GM10248 (cell line): ENCODE measurements around the gene DCBLD1.

Source experiments
- CTCF ChIA-PET: fragments of 300-600 bp; sonication (Branson Sonifier 250); formaldehyde crosslinking; extraction: SDS; loops from one replicate; lab custom pipeline; 2021; ENCODE audit warnings: antibody characterized with exemption; lab: Yijun Ruan, JAX
- POLR2A ChIA-PET: fragments of 350-650 bp; sonication (Branson Sonifier 250); formaldehyde crosslinking; extraction: SDS; loops from one replicate; lab custom pipeline; 2020; ENCODE audit warnings: antibody characterized with exemption; lab: Yijun Ruan, JAX
- DNase-seq: peaks from one replicate; pipeline ENCODE4 v3.0.0; 2012; ENCODE audit errors: extremely low spot score
- TF ChIP-seq, protein P1 (sequence below): IDR thresholded peaks from 2 replicates; pipeline ENCODE4 v1.5.1; 2012; ENCODE audit warnings: mild to moderate bottlenecking, low read depth; ENCODE audit errors: extremely low read depth, missing control alignments, control extremely low read depth

The DCBLD1 gene

DNA sequence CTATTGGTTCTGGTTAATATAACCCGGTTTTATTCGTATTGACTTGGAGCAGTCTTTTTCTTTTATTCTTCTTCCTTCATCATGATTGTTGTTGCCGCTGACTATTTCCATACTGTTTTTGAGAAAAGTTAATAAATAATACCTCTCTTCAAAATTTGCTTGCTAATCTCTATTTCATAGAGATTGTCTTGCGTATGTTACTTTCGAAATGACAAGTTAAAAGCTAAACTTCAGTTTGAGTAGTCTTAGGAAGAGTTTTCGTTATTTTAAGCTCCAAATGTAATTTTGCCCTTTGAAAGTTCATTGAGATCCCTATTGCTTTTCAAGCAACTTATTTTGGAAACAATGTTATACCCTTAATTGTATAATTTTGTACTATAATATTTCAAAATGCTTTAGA, 36.4 kb downstream of the DCBLD1 start:
- TF ChIP-seq, protein P1, sequence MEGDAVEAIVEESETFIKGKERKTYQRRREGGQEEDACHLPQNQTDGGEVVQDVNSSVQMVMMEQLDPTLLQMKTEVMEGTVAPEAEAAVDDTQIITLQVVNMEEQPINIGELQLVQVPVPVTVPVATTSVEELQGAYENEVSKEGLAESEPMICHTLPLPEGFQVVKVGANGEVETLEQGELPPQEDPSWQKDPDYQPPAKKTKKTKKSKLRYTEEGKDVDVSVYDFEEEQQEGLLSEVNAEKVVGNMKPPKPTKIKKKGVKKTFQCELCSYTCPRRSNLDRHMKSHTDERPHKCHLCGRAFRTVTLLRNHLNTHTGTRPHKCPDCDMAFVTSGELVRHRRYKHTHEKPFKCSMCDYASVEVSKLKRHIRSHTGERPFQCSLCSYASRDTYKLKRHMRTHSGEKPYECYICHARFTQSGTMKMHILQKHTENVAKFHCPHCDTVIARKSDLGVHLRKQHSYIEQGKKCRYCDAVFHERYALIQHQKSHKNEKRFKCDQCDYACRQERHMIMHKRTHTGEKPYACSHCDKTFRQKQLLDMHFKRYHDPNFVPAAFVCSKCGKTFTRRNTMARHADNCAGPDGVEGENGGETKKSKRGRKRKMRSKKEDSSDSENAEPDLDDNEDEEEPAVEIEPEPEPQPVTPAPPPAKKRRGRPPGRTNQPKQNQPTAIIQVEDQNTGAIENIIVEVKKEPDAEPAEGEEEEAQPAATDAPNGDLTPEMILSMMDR = no peak
- POLR2A ChIA-PET = no interaction called here

DNA sequence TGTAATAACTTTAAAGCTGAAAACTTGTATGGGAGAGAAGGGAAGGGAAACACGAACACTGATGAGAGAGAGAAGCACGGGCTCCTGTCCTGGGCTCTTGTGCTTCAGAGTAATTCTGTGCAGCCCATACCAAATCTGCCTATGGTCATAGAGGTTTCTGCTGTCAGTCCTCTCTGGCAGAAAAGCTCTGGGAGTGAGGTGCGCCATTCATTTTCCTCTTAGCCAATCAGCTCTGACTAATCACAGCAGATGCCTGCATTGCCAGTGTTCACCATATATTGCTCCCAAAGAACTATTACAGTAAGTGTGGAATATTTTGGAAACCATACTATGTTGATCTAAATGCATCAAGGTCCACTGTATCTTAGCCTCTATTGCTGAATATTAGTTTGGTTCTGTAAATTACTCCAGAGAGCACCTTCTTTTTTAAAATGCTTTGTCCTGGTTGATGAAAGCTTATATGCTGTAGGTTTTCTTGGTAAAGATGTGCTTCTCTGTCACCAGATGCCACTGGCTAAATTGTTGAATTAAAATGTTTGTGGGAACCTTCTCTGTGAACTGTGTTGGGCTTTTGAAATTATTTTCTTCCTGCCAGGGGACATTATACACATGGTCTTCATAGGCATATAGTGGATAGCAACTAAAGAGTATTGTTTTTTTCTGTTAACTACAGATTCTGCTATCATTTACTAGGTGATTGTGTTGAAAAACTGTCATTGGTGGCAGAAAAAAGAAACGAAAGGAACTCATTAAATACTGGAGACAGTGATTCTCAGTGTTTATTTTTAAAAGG, 38.3 kb downstream of the DCBLD1 start:
- ChIA-PET CTCF (interaction anchor here (1.0 to 1.4 kb wide), 4 partner anchors 16 to 71 kb away, joined by 3 to 4 read pairs (median 3); no protein-coding TSS in a partner anchor), POLR2A (no interaction called here)
- DNase-seq = no peak
- TF ChIP-seq, protein P1 = no peak

More for the DNA sequence above, 36.4 kb downstream of the DCBLD1 start:
- CTCF ChIA-PET = interaction anchor here (0.9 kb wide), 1 partner anchor 69 kb away, joined by 3 read pairs; no protein-coding TSS in a partner anchor
- no peak for DNase-seq

DNA sequence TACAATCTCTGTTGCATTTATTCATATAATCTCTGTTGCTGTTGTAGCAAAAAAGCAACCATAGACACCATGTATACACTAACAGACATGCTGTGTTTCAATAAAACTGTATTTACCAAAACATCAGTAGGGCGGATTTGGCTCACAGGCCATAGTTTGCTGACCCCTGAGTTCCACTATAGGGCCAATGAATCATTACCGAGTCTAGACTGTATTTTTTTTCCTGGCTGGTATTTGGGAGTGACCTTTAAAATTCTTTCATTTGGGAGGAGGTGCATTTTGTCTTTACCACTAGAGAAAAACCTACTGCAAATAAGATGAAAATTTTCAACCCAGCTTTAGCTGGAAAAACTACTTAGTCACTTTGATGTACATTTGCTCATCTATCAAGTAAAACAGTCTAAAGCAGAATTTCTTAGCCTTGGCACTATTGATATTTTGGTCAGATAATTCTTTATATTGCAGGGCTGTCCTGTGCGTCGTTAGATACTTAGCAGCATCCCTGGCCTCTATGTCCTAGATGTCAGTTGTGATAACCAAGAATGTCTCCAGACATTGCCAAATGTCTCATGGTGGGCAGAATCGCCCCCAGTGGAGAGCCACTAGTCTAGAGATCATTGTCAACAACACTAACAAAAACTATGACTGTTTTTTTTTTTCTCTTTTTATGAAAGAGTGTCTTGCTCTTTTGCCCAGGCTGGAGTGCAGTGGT, 39.5 kb downstream of the DCBLD1 start:
- DNase-seq = no peak
- ChIA-PET CTCF (interaction anchor here (1.0 to 1.6 kb wide), 4 partner anchors 9 to 99 kb away, joined by 3 to 8 read pairs (median 4); no protein-coding TSS in a partner anchor), POLR2A (no interaction called here)
- TF ChIP-seq, protein P1 = no peak

DNA sequence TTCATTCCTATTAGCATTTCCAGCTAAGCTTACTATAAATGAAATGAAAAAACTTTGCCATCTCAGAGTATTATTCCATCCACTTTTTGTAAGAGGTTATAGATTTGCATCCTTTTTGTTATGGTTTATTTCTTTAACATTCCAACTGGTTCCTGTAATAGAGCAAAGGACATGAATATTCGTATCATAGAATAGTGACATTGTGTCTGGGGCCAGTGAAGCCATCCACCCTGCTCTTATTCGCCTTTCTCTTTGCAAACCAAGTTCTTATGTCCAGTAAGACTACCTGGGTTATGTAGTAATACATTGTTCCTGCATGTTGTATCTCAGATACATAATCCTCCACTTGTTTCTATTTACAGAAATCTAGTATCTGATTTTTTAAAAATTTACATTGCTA, 43.1 kb downstream of the DCBLD1 start:
- POLR2A ChIA-PET = no interaction called here
- no peak for DNase-seq
- CTCF ChIA-PET = interaction anchor here (2.1 kb wide), 1 partner anchor 25 kb away, joined by 8 read pairs; no protein-coding TSS in a partner anchor
- TF ChIP-seq, protein P1 = no peak

DNA sequence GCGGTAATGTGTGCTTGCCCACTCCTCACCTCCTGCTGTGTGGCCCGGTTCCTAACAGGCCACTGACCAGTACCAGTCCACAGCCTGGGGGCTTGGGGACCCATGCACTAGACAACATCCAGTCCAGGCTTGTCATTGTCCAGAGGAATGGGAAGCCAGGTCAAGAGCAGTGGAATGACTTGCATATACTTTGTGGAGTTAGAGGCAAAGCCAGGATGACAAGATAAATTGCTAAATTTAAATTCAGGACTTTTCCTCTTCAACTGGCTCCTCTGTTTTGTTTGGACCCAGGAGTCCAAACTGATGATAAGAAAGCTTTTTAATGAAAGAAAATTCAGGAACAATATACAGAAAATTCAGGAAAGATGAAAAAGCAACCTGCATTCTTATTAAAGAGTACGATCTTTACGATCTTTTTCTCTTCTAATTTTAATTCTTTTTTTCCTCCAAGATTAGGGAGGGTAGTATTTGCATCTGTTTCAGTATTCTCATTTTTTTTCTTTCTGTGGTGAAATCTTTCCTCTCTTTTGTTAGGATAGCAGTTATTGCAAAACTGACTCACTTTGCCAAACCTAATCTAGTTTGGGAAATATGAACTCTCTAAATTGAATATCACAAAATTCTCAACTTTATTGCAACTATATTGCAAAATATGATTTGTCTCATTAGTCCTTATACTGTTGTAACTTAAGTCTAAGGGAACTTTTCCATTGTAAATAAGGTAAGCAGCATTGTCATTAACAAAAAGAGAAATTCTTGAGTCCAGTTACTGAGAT, 48.2 kb downstream of the DCBLD1 start:
- DNase-seq = no peak
- CTCF ChIA-PET = interaction anchor here (1.2 to 2.1 kb wide), 6 partner anchors 8 to 74 kb away, joined by 3 to 8 read pairs (median 4); no protein-coding TSS in a partner anchor
- TF ChIP-seq, protein P1 = no peak
- POLR2A ChIA-PET = no interaction called here
